ENCODE measurements around the gene ZFP57. TPM values are rescaled to one million over a fixed set of nuclear protein-coding genes. Genes with fewer than 3 reads are reported as not detected.
A peak's percentile ranks its signal among the peaks of the same experiment; 100 is the strongest.

Gene ZFP57
- total RNA-seq, 1 experiment from 2014 or later = not detected

DNA sequence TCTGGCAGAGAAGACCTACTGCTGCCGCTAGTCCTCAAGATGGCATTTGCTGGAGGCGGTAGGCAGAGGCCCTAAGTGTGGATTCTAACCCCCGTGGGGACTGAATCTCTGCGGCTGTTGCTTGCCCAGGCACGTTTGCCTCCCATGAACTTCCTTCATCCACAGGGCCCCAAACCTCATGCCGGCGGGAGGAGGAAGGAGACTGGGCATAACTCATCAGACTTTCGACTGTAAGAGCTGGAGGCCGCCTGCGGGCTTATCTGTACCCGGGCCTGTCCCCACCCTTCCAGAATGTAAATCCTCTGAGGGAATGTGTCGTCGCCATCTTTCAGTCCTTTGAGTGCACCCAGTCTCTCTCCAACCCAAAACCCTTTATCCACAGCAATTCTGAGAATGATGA lies 990 bp downstream of the ZFP57 start:
- H4K20me1 ChIP-seq (ENCODE audit: low read length) = no peaks in the 10 kb centered on the region
- ATAC-seq (no peak), DNase-seq (no peak)
- no peak overlapping the region for H2AFZ ChIP-seq (ENCODE audit: low read length)
- no peak overlapping the region for H3K4me2 ChIP-seq (ENCODE audit: low read length)
- no TSS peak for BruUV-seq (replicated peaks)
- H3K27me3 ChIP-seq (ENCODE audit: low read length) = no peaks in the 10 kb centered on the region
- H3K9me2 ChIP-seq (replicated peaks; ENCODE audit: low read length) = no peaks in the 10 kb centered on the region
- intact Hi-C loops (cut with micrococcal nuclease) = no loop called here
- peaks cover 16% of the 10 kb centered on the region for H3K4me1 ChIP-seq (ENCODE audit: insufficient read depth, low read length)
- no peaks in the 10 kb centered on the region for H3F3A ChIP-seq (ENCODE audit: low read length, unreplicated experiment)
- no peaks in the 10 kb centered on the region for H3K9me3 ChIP-seq (ENCODE audit: low read length)
- H3K4me3 ChIP-seq (ENCODE audit: low read length) = no peak overlapping the region
- POLR2A ChIA-PET (ENCODE audit: unreplicated experiment) = no interaction called here
- H3K36me3 ChIP-seq (ENCODE audit: low read depth, low read length) = no peaks in the 10 kb centered on the region
- TF ChIP-seq, protein P1, sequence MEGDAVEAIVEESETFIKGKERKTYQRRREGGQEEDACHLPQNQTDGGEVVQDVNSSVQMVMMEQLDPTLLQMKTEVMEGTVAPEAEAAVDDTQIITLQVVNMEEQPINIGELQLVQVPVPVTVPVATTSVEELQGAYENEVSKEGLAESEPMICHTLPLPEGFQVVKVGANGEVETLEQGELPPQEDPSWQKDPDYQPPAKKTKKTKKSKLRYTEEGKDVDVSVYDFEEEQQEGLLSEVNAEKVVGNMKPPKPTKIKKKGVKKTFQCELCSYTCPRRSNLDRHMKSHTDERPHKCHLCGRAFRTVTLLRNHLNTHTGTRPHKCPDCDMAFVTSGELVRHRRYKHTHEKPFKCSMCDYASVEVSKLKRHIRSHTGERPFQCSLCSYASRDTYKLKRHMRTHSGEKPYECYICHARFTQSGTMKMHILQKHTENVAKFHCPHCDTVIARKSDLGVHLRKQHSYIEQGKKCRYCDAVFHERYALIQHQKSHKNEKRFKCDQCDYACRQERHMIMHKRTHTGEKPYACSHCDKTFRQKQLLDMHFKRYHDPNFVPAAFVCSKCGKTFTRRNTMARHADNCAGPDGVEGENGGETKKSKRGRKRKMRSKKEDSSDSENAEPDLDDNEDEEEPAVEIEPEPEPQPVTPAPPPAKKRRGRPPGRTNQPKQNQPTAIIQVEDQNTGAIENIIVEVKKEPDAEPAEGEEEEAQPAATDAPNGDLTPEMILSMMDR (conservative IDR thresholded peaks at IDR 0.05; ENCODE audit: low read depth, low read length) = no peak
- no peak for TF ChIP-seq EZH2 (IDR thresholded peaks at IDR 0.05; ENCODE audit: low read length, unreplicated experiment)
- no peak for TF ChIP-seq EZH2phosphoT487 (IDR thresholded peaks at IDR 0.05; ENCODE audit: borderline replicate concordance, low read length)
- H3K27ac ChIP-seq (ENCODE audit: low read length) = no peak overlapping the region
- no peaks in the 10 kb centered on the region for H3K79me2 ChIP-seq (ENCODE audit: low read length)
- H3K9ac ChIP-seq (ENCODE audit: low read length) = no peak overlapping the region
- CTCF ChIA-PET = no interaction called here

DNA sequence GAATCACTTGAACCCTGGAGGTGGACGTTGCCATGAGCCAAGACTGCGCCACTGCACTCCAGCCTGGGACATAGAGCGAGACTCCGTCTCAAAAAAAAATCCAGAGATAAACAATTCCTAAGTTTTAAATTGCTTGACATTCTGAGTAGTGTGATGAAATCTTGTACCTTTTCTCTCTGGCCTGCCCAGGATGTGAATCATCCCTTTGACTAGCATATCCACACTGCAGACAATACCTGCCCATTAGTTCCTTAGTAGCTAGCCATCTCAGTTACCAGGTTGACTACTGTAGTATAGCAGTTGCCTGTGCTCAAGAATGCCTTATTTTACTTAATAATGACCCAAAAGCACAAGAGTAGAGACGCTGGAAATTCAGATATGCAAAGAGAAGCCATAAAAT lies 2.8 kb downstream of the ZFP57 start:
- CTCF ChIA-PET = no interaction called here
- no TSS peak for BruUV-seq (replicated peaks)
- TF ChIP-seq EZH2phosphoT487 (IDR thresholded peaks at IDR 0.05; ENCODE audit: borderline replicate concordance, low read length) (no peak), EZH2 (IDR thresholded peaks at IDR 0.05; ENCODE audit: low read length, unreplicated experiment) (no peak)
- TF ChIP-seq, protein P1 (conservative IDR thresholded peaks at IDR 0.05; ENCODE audit: low read depth, low read length) = no peak

DNA sequence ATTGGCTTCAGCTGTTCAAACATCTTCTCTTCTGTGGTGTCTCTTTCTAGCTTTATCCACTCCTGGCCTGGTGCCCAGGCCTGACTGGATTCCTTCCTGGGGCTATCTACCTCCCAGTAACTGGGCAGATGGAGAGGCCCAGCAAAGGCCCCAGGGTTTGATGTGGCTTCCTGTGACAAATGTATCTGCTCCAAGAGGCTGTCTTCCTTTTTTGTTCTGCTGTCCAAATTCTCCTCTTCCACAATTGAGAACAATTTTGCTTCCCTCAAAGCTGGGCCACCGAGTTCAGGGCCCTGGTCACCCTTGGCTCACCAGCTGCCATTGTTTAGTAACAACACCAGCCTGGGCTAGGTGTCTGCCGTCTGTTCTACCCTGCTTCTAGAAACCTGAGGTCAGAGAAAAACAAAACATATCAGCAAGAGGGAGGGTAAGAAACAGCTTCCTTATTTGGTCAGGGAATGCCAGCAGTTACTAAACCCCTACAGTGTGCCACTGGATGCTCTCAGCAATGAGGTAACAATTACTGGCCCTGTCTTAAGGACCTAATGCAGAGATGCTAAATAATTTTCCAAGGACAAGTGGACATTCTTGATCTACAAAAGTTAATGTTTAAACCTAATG lies 3.9 kb downstream of the ZFP57 start:
- peak; percentile 33; the same call in 1 of the 2 replicates for ATAC-seq
- peak overlapping the region; percentile 11; the same call in 1 of the 2 replicates for H3K4me2 ChIP-seq (ENCODE audit: low read length)
- no peak overlapping the region for H3K27ac ChIP-seq (ENCODE audit: low read length)

More for the DNA sequence above, 2.8 kb downstream of the ZFP57 start:
- Histone ChIP-seq H3K9me2 (replicated peaks; ENCODE audit: low read length) (no peaks in the 10 kb centered on the region), H3K4me3 (ENCODE audit: low read length) (no peak overlapping the region), H3K27ac (ENCODE audit: low read length) (no peak overlapping the region), H3F3A (ENCODE audit: low read length, unreplicated experiment) (no peaks in the 10 kb centered on the region), H2AFZ (ENCODE audit: low read length) (no peak overlapping the region), H3K36me3 (ENCODE audit: low read depth, low read length) (no peaks in the 10 kb centered on the region), H3K4me1 (ENCODE audit: insufficient read depth, low read length) (peaks cover 16% of the 10 kb centered on the region), H3K27me3 (ENCODE audit: low read length) (no peaks in the 10 kb centered on the region), H4K20me1 (ENCODE audit: low read length) (no peaks in the 10 kb centered on the region), H3K9me3 (ENCODE audit: low read length) (no peaks in the 10 kb centered on the region), H3K4me2 (ENCODE audit: low read length) (no peak overlapping the region), H3K9ac (ENCODE audit: low read length) (no peak overlapping the region), H3K79me2 (ENCODE audit: low read length) (no peaks in the 10 kb centered on the region)
- peak; percentile 80 for ATAC-seq
- intact Hi-C loops (cut with micrococcal nuclease) = no loop called here
- peak; percentile 58 for DNase-seq
- POLR2A ChIA-PET (ENCODE audit: unreplicated experiment) = no interaction called here

More for the DNA sequence above, 3.9 kb downstream of the ZFP57 start:
- no peaks in the 10 kb centered on the region for H3K27me3 ChIP-seq (ENCODE audit: low read length)
- peak; percentile 73 for DNase-seq
- no peaks in the 10 kb centered on the region for H3K36me3 ChIP-seq (ENCODE audit: low read depth, low read length)
- no peak overlapping the region for H3K9ac ChIP-seq (ENCODE audit: low read length)
- no peaks in the 10 kb centered on the region for H3F3A ChIP-seq (ENCODE audit: low read length, unreplicated experiment)
- H2AFZ ChIP-seq (ENCODE audit: low read length) = no peak overlapping the region
- H3K79me2 ChIP-seq (ENCODE audit: low read length) = no peaks in the 10 kb centered on the region
- ChIA-PET CTCF (no interaction called here), POLR2A (ENCODE audit: unreplicated experiment) (no interaction called here)
- TF ChIP-seq EZH2phosphoT487 (IDR thresholded peaks at IDR 0.05; ENCODE audit: borderline replicate concordance, low read length) (no peak), EZH2 (IDR thresholded peaks at IDR 0.05; ENCODE audit: low read length, unreplicated experiment) (no peak)
- TF ChIP-seq, protein P1 (conservative IDR thresholded peaks at IDR 0.05; ENCODE audit: low read depth, low read length) = no peak
- H4K20me1 ChIP-seq (ENCODE audit: low read length) = no peaks in the 10 kb centered on the region
- H3K9me2 ChIP-seq (replicated peaks; ENCODE audit: low read length) = no peaks in the 10 kb centered on the region
- intact Hi-C loops (cut with micrococcal nuclease) = no loop called here
- no peaks in the 10 kb centered on the region for H3K9me3 ChIP-seq (ENCODE audit: low read length)
- no TSS peak for BruUV-seq (replicated peaks)
- H3K4me1 ChIP-seq (ENCODE audit: insufficient read depth, low read length) = peaks cover 16% of the 10 kb centered on the region
- no peak overlapping the region for H3K4me3 ChIP-seq (ENCODE audit: low read length)
